ENCODE measurements around the gene NEUROG2. TPM values are rescaled to one million over a fixed set of nuclear protein-coding genes. Genes with fewer than 3 reads are reported as not detected.
"Not testable (repeated sequence)": the region's sequence is repeated elsewhere in the genome, so short reads cannot be mapped to it uniquely, and the experiment has no call there.

Gene NEUROG2
- total RNA-seq, 1 donor from 2014 or later = 1.2 TPM

GRCh38 chr4:112559053-112559452, 43.1 kb upstream of the NEUROG2 start:
- no peak overlapping the region for H3K4me3 Mint-ChIP-seq
- no peaks in the 10 kb centered on the region for H3K9me3 Mint-ChIP-seq
- no peak for DNase-seq (ENCODE audit: extremely low spot score, unreplicated experiment)
- H3K36me3 Mint-ChIP-seq = peaks cover 7% of the 10 kb centered on the region
- no peak overlapping the region for H3K27ac Mint-ChIP-seq
- TF ChIP-seq CTCF (conservative IDR thresholded peaks at IDR 0.05) = no peak
- H3K27me3 Mint-ChIP-seq = no peaks in the 10 kb centered on the region
- no peaks in the 10 kb centered on the region for H3K4me1 Mint-ChIP-seq (ENCODE audit: unreplicated experiment)

GRCh38 chr4:112557676-112558411, 41.9 kb upstream of the NEUROG2 start:
- Mint-ChIP-seq H3K9me3 (no peaks in the 10 kb centered on the region), H3K4me1 (ENCODE audit: unreplicated experiment) (no peaks in the 10 kb centered on the region), H3K27ac (no peak overlapping the region), H3K27me3 (no peaks in the 10 kb centered on the region), H3K4me3 (no peak overlapping the region), H3K36me3 (peaks cover 7% of the 10 kb centered on the region)
- TF ChIP-seq CTCF (conservative IDR thresholded peaks at IDR 0.05) = no peak
- no peak for DNase-seq (ENCODE audit: extremely low spot score, unreplicated experiment)

- not testable (repeated sequence) for DNase-seq (ENCODE audit: extremely low spot score, unreplicated experiment); H3K4me1 Mint-ChIP-seq (ENCODE audit: unreplicated experiment); H3K27ac Mint-ChIP-seq; H3K36me3 Mint-ChIP-seq; H3K27me3 Mint-ChIP-seq; H3K9me3 Mint-ChIP-seq; H3K4me3 Mint-ChIP-seq
These were observed 38.3 kb upstream of the NEUROG2 start for GRCh38 chr4:112554271-112554670.

GRCh38 chr4:112552668-112553067, 36.7 kb upstream of the NEUROG2 start:
- H3K4me3 Mint-ChIP-seq = no peak overlapping the region
- no peaks in the 10 kb centered on the region for H3K4me1 Mint-ChIP-seq (ENCODE audit: unreplicated experiment)
- peaks cover 4% of the 10 kb centered on the region for H3K36me3 Mint-ChIP-seq
- H3K27ac Mint-ChIP-seq = no peak overlapping the region
- H3K27me3 Mint-ChIP-seq = no peaks in the 10 kb centered on the region
- DNase-seq (ENCODE audit: extremely low spot score, unreplicated experiment) = no peak
- no peaks in the 10 kb centered on the region for H3K9me3 Mint-ChIP-seq
- no peak for TF ChIP-seq CTCF (conservative IDR thresholded peaks at IDR 0.05)

- Mint-ChIP-seq H3K36me3 (peaks cover 4% of the 10 kb centered on the region), H3K4me1 (ENCODE audit: unreplicated experiment) (no peaks in the 10 kb centered on the region), H3K27me3 (no peaks in the 10 kb centered on the region), H3K27ac (no peak overlapping the region), H3K4me3 (no peak overlapping the region), H3K9me3 (no peaks in the 10 kb centered on the region)
- TF ChIP-seq CTCF (conservative IDR thresholded peaks at IDR 0.05) = no peak
- DNase-seq (ENCODE audit: extremely low spot score, unreplicated experiment) = no peak
These were observed 34.7 kb upstream of the NEUROG2 start for GRCh38 chr4:112550728-112551127.

- Mint-ChIP-seq H3K9me3 (no peaks in the 10 kb centered on the region), H3K4me1 (ENCODE audit: unreplicated experiment) (no peaks in the 10 kb centered on the region), H3K27ac (no peak overlapping the region), H3K36me3 (peaks cover 4% of the 10 kb centered on the region), H3K27me3 (no peaks in the 10 kb centered on the region), H3K4me3 (no peak overlapping the region)
- TF ChIP-seq CTCF (conservative IDR thresholded peaks at IDR 0.05) = no peak
- DNase-seq (ENCODE audit: extremely low spot score, unreplicated experiment) = no peak
These were observed 30.5 kb upstream of the NEUROG2 start for GRCh38 chr4:112546476-112546875.
